SH-SY5Y (cell line): ENCODE results near the gene PRND.

Source experiments
- GATA2 ChIP-seq: IDR thresholded peaks from 2 replicates; pipeline ENCODE4 v1.6.1; 2011; ENCODE audit warnings: mild to moderate bottlenecking, low read depth, low read length
- GATA3 ChIP-seq: IDR thresholded peaks from 2 replicates; pipeline ENCODE4 v1.6.1; 2011; ENCODE audit warnings: low read depth, mild to moderate bottlenecking, low read length, moderate library complexity

- TF ChIP-seq GATA2 (no peak), GATA3 (no peak)
These were observed 8.3 kb upstream of the PRND start for GRCh38 chr20:4713401-4713800.
